Colon (tissue), 2 donors: Measurements from ENCODE around the gene NARS2.

Source experiments
- FAIRE-seq: peaks from 2 replicates; lab custom pipeline; 2012; peaks lifted over from hg19 to GRCh38; lab: Jason Lieb, UNC
- donor health status: control.
- donor health status: control.

The NARS2 gene

DNA sequence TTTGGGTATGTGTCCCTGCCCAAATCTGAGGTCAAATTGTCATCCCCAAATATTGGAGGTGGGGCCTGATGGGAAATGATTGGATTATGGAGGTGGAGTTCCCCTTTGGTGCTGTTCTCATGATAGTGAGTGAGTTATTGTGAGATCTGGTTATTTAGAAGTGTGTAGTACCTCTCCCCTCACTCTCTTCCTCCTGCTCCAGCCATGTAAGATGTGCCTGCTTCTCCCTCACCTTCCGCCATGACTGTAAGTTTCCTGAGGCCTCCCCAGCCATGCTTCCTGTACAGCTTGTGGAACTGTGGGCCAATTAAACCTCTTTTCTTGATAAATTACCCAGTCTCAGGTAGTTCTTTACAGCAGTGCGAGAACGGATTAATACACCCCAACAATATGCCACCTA, 166.0 kb downstream of the NARS2 start:
- FAIRE-seq, result no peak

DNA sequence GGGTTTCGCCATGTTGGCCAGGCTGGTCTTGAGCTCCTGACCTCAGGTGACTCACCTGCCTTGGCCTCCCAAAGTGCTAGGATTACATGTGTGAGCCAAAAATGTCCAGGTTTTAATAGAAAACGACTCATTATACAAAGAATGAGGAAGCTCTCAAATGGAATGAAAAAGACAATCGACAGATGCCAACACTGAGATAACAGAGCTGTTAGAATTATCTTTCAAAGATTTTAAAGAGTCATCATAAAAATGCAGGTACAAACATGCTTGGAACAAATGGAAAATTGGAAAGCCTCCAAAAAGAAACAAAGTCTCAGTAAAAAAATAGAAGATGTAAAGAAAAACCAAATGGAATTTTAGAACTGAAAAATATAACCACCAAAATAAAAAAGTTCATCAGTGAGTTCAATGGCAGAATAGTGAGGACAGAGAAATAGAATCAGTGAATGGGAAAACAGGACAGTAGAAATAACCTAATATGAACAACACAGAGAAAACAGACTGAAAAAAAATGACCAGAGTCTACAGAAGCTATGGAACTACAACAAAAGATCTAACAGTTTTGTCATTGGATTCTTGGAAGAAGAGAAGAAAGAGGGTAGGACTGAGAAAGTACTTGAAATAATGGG, 168.0 kb downstream of the NARS2 start:
- no peak for FAIRE-seq

DNA sequence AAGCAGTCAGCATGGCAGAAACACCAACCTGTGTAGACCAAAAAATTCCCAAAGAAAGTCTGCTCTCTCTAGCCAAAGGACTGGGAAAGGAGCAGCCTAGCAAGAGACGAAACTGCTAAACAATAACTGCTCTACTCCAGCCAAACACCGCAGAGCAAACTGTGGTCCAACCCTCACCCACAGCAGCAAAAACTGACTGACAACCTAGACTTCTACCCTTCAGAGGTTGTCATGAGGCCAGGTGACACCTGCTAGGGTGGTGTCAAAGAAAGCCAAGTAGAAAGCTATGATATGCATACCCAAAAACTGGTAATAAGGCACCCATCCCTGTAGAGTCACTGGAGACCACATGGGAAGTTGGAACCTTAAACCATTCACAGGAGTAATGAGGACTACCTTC, 168.9 kb downstream of the NARS2 start:
- FAIRE-seq, result no peak

DNA sequence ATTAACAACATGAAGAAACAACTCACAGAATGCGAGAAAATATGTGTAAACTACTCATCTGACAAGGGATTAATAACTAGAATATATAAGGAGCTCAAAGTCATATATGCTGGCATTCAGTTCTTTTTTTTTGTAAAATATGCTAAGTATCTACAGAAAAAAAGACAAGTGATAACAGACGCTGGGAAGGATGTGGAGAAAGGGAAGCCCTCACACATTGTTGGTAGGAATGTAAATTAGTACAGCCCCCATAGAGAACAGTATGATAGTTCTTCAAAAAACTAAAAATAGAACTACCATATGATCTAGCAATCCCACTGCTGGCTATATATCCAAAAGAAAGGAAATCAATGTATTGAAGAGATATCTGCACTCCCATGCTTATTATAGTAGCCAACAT, 170.9 kb downstream of the NARS2 start:
- FAIRE-seq, result no peak

DNA sequence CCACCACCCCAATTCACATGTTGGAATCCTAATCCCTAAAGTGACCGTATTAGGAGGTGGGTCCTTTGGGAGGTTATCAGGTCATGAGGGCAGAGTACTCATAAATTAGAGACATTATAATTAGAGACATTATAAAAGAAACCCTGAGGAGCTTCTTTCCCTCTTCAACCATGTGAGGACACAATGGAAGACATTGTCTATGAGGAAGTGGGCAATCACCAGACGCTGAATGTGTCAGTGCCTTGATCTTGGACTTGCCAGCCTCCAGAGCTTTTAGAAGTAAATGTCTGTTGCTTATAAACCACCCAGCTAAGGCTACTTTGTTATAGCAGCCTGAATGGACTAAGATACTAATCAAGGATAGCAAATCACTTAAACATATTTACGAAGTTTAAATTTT, 171.8 kb downstream of the NARS2 start:
- no peak for FAIRE-seq

DNA sequence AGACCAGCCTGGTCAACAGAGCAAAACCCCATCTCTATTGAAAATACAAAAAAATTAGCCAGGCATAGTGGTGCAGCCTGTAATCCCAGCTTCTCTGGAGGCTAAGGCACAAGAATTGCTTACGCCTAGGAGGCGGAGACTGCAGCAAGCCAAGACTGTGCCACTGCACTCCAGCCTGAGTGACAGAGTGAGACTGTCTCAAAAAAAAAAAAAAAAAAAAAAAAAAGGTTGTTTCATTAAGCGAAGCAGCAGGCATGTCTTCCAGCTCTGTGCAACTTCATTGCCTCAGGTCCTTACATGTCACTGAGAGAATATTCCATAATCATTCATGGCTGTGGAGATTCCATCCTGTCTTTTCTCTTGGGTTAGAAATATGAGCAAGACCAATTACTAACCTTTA, 174.0 kb downstream of the NARS2 start:
- no peak for FAIRE-seq

DNA sequence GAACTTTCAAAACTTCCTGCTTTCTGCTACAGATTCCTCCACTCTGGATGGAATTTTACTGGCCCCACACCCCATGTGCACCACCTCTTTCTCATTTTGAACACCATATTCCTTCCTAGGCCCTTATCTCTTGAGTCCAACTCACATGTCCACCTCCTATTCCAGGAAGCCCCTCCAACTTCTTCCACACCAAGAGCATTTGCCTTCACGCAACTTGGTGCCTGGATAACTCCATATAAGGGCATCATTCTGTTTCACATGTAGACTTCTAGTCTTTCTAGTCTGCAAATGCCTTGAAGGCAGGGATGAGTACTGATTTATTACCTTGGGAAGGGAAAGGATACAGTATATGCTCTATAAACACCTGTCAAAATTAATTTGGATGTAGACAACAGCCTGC, 174.5 kb downstream of the NARS2 start:
- FAIRE-seq, result no peak

DNA sequence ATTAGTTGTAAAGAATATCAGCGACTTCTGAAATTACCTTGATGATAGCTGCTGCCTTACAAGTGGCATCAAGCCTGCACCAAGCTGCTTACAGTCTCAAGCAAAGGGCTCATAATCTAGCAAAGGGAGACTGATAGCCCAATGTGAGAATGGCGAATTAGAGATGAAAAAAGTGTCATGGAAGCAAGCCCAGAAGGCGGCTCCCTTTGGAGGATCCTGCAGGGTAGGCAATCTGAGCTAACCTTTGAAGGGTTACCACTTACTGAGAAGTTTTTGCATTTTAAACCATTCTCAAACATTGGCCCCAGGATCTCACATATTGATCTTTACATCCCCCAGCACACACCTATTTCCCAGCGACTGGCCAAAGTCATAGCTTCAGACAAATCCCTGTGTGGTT, 175.5 kb downstream of the NARS2 start:
- FAIRE-seq, result no peak

DNA sequence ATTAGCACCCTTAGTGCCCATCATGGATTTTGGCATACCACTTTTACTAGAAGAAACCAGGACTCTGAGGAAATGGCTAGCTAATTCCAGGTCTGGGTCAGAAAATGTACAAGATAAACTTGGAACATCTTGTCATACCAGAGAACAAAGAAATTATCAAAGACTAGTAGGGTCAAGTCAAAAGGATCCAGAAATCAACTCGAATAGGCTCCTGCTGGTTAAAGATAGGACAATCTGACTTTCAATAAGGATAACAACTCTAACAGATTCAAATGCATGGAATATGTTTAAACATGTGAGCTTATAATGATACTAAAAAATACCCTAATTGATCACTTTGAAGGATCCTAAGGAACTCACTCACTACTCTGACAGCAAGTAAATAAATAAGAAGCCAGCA, 175.9 kb downstream of the NARS2 start:
- FAIRE-seq, result no peak

DNA sequence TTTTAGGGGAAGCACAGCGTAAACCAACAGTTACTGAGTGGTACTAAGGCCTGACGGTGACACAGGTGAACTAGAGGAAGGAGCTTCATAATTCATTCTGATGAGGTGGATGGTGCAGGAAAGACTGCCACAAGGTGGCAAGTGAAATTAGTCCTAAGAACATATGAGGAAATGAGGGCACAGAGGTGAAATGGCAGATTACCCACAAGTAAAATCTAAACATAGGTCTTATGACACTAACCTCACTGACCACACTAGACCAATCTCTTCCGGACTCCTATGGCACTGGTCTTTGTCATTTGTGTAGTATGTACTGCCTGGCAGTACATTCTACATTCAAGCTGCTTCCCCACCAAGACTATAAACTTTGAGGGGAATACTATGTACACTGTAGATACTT, 177.3 kb downstream of the NARS2 start:
- no peak for FAIRE-seq

DNA sequence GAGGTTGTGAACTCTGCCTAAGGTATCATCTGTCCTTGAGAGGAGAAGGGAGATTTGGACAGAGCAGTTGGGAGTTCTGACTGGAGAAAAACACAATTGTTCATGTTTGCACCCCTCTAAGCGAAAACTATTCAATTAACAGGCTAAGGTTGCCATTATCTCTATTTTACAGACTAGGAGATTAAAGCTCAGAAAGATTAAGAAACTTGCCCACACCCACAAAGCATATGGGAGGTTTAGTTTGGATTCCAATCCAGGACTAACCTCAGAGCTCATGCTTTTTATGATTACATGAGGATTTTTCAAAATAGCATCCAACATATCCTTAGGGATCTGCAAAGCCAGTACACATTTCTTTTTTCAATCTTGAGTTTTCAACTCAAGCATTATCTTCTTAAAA, 179.1 kb downstream of the NARS2 start:
- FAIRE-seq, result no peak

DNA sequence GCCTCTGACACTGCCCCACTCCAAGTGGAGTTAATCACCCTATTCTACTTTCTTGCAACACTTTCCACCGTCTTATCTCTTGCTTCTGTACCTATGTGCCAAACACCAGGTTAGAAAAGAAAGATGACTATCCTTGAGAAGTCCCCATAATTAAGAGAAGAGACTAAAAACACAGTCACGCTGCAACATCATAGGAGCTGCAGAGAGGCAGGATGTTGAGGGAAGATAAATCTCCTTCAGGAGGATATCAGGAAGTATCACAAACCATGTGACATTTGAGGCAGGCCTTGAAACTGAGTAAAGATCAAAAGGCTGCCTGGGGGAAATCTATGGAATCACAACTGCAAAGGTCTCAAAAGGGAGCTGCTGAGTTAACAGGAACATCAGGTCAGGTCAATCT, 181.8 kb downstream of the NARS2 start:
- no peak for FAIRE-seq

DNA sequence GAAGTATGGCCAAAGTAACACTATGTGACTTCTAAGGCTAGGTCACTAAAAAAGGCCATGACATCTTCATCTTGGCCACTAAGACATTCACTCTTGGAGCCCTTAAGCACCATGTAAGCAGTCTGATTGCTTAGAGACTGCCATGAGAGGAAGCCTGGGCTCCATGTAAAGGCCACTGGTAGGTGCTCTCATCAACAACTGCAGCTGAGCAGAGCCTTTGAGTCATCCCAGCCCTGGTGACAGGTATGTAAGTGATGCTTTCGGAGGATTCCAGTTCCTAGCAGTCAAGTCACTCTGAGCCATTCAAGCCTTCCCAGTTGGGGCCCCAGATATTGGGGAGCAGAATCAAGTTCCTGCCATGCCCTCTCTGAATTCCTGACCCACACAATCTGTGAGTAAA, 183.2 kb downstream of the NARS2 start:
- FAIRE-seq, result no peak

DNA sequence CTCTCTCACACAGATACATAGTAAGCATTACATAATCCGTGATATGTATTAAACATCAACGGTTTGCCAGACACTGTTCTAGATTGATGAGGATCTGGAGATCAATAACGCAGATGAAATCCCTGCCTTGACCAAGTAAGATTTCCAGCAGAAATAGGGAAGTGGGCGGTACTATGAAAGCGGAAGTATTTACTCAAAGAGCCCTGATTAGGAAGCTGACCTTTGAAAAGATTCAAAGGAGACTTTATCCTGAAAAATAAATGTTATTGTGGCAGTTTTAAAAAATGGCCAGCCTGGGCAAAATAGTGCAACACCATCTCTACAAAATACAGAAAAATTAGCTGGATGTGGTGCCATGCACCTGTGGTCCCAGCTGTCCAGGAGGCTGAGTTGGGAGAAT, 183.9 kb downstream of the NARS2 start:
- FAIRE-seq, result no peak

DNA sequence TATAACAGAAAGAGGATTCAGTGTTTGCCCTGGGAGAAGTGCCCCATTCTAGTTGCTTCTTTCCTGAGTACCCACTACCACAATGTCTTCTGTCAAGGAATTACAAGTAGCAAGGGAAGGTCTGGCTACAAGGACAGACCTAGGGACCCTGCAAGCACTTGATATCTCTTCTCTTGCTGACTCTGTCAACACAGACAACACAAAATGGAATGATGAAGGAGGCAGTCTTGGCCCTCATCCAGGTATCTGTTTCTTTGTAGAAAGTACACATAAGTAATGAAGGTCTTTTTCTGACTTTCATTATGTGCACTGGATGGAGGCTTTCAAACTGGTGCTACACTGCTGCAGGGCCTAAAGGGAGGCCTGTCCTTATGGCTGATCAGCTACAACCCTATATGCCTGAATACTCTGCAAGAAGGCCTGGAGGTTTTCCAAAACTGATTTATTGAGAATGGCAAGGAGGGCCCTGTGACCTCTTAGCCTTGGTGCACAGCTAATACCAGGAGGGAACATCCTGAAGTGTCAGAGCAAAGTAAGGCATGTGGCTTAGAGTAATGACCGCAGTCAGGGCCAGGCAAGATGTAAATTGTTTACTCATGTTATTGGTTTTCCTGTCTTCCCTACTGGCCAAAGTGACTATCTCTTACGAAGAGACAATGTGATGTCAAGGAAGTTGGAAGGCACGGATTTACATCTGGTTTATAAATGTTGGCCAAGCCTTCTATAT, 188.3 kb downstream of the NARS2 start:
- FAIRE-seq, result no peak
